Lower lobe of right lung (tissue), 2 donors: ENCODE results near the gene ATP13A3. TPM values are rescaled to one million over a fixed set of nuclear protein-coding genes. Genes with fewer than 3 reads are reported as not detected.
A peak's percentile ranks its signal among the peaks of the same experiment; 100 is the strongest.

Source experiments
- ATAC-seq, 2 donors: fragments of 200-7000 bp; cut with Tn5 transposase; one replicate each; pipeline ENCODE4 v1.9.1; 2020 to 2022; ENCODE audit warnings: mild to moderate bottlenecking in 2 of 2, moderate library complexity in 2 of 2
- DNase-seq: peaks from one replicate; pipeline ENCODE4 v3.0.0-alpha.2; 2020
- H3K27ac ChIP-seq: fragments of 200-600 bp; one replicate; pipeline ENCODE4 v1.8.0; 2022
- H3K27me3 ChIP-seq: fragments of 200-600 bp; one replicate; pipeline ENCODE4 v1.8.0; 2022; ENCODE audit warnings: low read depth
- H3K36me3 ChIP-seq: fragments of 200-600 bp; one replicate; pipeline ENCODE4 v1.8.0; 2022; ENCODE audit warnings: mild to moderate bottlenecking
- H3K4me1 ChIP-seq: fragments of 200-600 bp; one replicate; pipeline ENCODE4 v1.8.0; 2022
- H3K4me3 ChIP-seq: fragments of 200-600 bp; one replicate; pipeline ENCODE4 v1.8.0; 2022; ENCODE audit warnings: mild to moderate bottlenecking
- H3K9me3 ChIP-seq: fragments of 200-600 bp; one replicate; pipeline ENCODE4 v1.8.0; 2022
- CTCF ChIP-seq: fragments of 200-600 bp; IDR thresholded peaks from one replicate; pipeline ENCODE4 v1.8.0; 2022; ENCODE audit warnings: antibody characterized with exemption, mild to moderate bottlenecking
- intact Hi-C: fragments of 100-400 bp; cut with DNase I; formaldehyde crosslinking; loops from one replicate; pipeline ENCODE4 v1.11.0; 2022
- total RNA-seq: library from RNA; stranded (reverse); fragmentation: NEBNext Ultra II Directional; extraction: Animal tissue kit (Norgen Biotek cat#: 25700); gene quantifications from one replicate; pipeline ENCODE4 v1.2.1, GENCODE V29; 2021
- donor health status: DM: no; HTN: yes; CAD: no; lungs with severe emphysema.

The ATP13A3 gene
- total RNA-seq, 1 donor from 2014 or later, result 84.8 TPM

DNA sequence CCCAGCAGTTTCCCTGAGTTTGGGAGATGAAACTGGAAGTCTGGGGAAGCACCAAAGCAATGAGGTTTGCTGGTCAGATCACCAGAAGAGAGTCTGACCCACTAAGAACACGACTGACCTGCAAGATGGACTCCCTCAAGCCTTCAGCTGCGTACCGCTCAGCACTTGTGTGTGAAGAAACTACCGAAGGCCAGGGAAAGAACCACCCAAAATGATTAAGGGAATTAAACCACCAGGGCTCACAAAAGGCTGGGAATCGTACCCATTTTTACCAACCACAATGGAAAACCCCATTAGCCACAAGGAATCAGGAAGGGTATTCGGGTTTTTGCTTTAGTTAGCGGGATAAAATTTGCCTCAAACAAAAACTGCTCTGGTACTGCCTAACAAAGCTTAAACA, 21.6 kb downstream of the ATP13A3 start:
- DNase-seq (no peak), ATAC-seq (no peak)
- no peak overlapping the region for H3K27ac ChIP-seq
- H3K4me1 ChIP-seq, result no peaks in the 10 kb centered on the region
- no peaks in the 10 kb centered on the region for H3K9me3 ChIP-seq
- no peaks in the 10 kb centered on the region for H3K27me3 ChIP-seq
- TF ChIP-seq CTCF, result no peak
- H3K4me3 ChIP-seq, result no peak overlapping the region
- intact Hi-C loops, result no loop called here
- peaks cover 5% of the 10 kb centered on the region for H3K36me3 ChIP-seq

- Histone ChIP-seq H3K4me1 (no peaks in the 10 kb centered on the region), H3K4me3 (no peak overlapping the region), H3K9me3 (no peaks in the 10 kb centered on the region), H3K27me3 (no peaks in the 10 kb centered on the region), H3K27ac (no peak overlapping the region), H3K36me3 (peaks cover 11% of the 10 kb centered on the region)
- ATAC-seq (no peak), DNase-seq (no peak)
- no peak for TF ChIP-seq CTCF
- intact Hi-C loops, result no loop called here
Measured at GRCh38 chr3:194464692-194465091, 22.1 kb downstream of the ATP13A3 start.

GRCh38 chr3:194462936-194463335, 23.9 kb downstream of the ATP13A3 start:
- intact Hi-C loops, result no loop called here
- H3K36me3 ChIP-seq, result peaks cover 26% of the 10 kb centered on the region
- no peak overlapping the region for H3K4me3 ChIP-seq
- H3K4me1 ChIP-seq, result no peaks in the 10 kb centered on the region
- DNase-seq (no peak), ATAC-seq (peak in 1 of 2 donors; percentile 50)
- no peaks in the 10 kb centered on the region for H3K9me3 ChIP-seq
- H3K27ac ChIP-seq, result no peak overlapping the region
- TF ChIP-seq CTCF, result no peak
- H3K27me3 ChIP-seq, result no peaks in the 10 kb centered on the region

- intact Hi-C loops, result no loop called here
- H3K9me3 ChIP-seq, result no peaks in the 10 kb centered on the region
- H3K4me3 ChIP-seq, result no peak overlapping the region
- no peak overlapping the region for H3K27ac ChIP-seq
- no peaks in the 10 kb centered on the region for H3K27me3 ChIP-seq
- H3K36me3 ChIP-seq, result peaks cover 26% of the 10 kb centered on the region
- ATAC-seq, result no peak
- H3K4me1 ChIP-seq, result no peaks in the 10 kb centered on the region
- no peak for TF ChIP-seq CTCF
- no peak for DNase-seq
Measured at GRCh38 chr3:194460566-194460965, 26.2 kb downstream of the ATP13A3 start.

DNA sequence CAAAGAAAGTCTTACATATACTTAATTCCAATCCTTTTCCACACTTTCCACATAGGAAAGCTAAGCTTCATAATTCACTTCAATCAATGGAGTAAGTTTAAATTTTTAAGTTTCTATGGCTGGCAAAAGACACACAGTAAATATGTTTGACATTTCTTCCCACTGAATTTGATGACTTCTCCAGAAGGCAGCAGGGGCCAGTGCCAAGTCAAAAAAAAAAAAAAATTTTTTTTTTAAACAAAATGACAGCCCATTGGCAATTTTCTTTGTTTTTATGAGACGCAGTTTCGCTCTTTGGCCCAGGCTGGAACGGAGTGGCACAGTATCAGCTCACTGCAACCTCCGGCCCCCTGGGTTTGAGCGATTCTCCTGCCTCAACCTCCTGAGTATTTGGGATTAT, 28.7 kb downstream of the ATP13A3 start:
- H3K4me3 ChIP-seq, result no peak overlapping the region
- ATAC-seq (no peak), DNase-seq (no peak)
- H3K27ac ChIP-seq, result no peak overlapping the region
- peaks cover 39% of the 10 kb centered on the region for H3K36me3 ChIP-seq
- no peaks in the 10 kb centered on the region for H3K27me3 ChIP-seq
- intact Hi-C loops, result no loop called here
- TF ChIP-seq CTCF, result no peak
- H3K9me3 ChIP-seq, result no peaks in the 10 kb centered on the region
- H3K4me1 ChIP-seq, result no peaks in the 10 kb centered on the region

DNA sequence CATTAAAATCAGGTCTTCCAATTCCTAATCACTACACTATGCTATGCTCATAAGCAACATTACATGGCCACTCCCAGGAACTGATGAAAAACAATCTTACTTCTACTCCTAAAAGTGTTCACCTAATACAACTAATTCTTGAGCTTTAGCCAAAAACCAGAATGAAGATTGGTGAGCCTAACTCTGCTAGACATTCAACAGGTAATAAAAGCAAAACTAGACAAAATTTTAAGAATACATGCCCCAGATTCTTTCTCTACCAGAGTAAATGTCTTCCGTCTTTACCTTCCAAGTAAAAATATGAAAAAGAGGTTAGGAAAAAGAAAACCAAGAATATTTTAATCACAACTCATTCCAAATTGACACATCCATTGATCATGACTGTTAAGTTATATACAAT, 31.3 kb downstream of the ATP13A3 start:
- intact Hi-C loops, result no loop called here
- no peaks in the 10 kb centered on the region for H3K27me3 ChIP-seq
- H3K9me3 ChIP-seq, result no peaks in the 10 kb centered on the region
- H3K36me3 ChIP-seq, result peaks cover 60% of the 10 kb centered on the region
- no peak for TF ChIP-seq CTCF
- ATAC-seq, result no peak
- DNase-seq, result no peak
- H3K4me3 ChIP-seq, result no peak overlapping the region
- H3K4me1 ChIP-seq, result no peaks in the 10 kb centered on the region
- no peak overlapping the region for H3K27ac ChIP-seq
